ENCODE results near the gene CFAP74.

Gene CFAP74

DNA sequence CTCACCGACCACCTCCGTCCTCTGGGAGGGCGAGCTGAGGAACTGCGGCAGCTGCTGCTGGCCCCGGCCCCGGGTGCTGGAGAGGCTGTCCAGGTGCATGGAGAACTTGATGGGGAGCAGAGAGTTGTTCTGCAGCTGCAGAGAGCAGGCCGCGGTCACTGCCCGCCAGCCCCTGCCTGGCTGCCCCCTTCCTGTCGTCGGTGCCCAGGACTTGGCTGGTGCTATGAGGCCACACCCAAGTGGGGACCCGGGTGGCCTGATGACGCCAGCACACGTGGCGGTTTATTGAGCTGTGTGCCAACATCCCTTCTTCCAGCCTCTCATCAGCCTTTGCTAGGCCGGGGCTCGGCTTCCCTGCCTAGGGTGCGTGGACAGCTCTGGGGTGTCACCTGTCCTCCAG is 79.2 kb downstream of the CFAP74 start (continued):
- TF ChIP-seq ZNF518A (tag by site-specific recombination; conservative IDR thresholded peaks at IDR 0.05; ENCODE audit: low read depth), result no peak
- TF ChIP-seq FEZF1 (tag by site-specific recombination; IDR thresholded peaks at IDR 0.05), result no peak
- TF ChIP-seq ZNF701 (tag by site-specific recombination; IDR thresholded peaks at IDR 0.05), result no peak
- no peak for TF ChIP-seq ZNF521 (tag by site-specific recombination; IDR thresholded peaks at IDR 0.05)
- TF ChIP-seq ZBTB17 (tag by site-specific recombination; IDR thresholded peaks at IDR 0.05), result no peak
- no peak for TF ChIP-seq BCL11B (tag by site-specific recombination; IDR thresholded peaks at IDR 0.05; ENCODE audit: low read depth)
- no peak for TF ChIP-seq ZNF341 (tag by site-specific recombination; IDR thresholded peaks at IDR 0.05; ENCODE audit: low read depth)

DNA sequence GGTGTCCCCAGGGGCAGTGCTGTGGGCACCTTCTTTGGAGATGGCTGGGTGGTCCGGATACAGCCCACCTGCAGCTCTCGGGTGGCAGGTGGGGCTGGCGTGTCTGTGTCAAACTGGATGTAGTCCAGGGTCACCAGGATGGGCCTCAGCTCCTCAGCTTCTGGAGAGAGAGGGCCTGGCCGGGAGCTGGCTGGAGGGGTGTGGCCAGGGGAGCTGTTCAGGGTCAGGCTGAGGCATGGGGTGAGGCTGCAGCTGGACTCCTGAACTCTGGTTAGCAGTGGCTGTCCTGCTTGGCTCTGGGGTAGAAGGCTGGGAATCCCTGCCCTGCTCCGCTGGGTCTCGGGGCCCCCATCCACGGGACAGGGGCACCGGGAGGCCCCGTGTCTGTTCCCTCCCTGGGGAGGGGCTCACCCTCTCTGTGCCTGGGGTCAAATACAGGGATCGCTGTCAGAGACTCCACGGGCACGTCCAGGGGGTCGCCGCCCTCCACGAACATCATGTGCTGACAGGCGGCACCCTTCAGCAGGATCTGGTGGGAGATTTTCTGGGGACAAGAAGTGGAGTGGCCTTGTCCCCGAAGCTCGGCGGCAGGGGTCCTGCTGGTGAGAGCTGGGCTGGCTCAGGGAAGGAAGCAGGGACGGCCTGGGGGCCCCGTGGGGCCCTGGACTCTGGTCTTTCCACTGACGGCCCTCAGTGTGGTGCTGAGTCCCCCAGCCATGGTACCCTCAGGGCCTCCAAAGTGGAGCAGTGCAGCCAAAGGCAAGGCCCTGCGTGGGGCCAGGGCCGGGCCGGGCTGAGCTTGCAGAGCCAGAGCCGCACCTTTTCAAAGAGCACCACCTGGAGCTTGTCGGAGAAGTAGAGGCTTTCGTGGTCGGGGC is 80.4 kb downstream of the CFAP74 start:
- no peak overlapping the region for H3K4me3 ChIP-seq (ENCODE audit: low read depth, low read length)
- no peaks in the 10 kb centered on the region for H3K36me3 ChIP-seq (ENCODE audit: control insufficient read depth in 2 of 2, insufficient read depth in 1 of 2, low read length in 2 of 2)
- H3K27ac ChIP-seq (ENCODE audit: extremely low read depth, low read depth, low read length), result no peak overlapping the region
- no peaks in the 10 kb centered on the region for H3K9me3 ChIP-seq (ENCODE audit: control insufficient read depth, insufficient read depth, low read depth, low read length)
- H3K4me1 ChIP-seq (ENCODE audit: control insufficient read depth, insufficient read depth, low read length), result no peaks in the 10 kb centered on the region
- CTCF ChIA-PET, result interaction anchor here (0.6 to 1.0 kb wide), 2 partner anchors 36 to 353 kb away, joined by 3 read pairs; no protein-coding TSS in a partner anchor
- TF ChIP-seq, protein P1, sequence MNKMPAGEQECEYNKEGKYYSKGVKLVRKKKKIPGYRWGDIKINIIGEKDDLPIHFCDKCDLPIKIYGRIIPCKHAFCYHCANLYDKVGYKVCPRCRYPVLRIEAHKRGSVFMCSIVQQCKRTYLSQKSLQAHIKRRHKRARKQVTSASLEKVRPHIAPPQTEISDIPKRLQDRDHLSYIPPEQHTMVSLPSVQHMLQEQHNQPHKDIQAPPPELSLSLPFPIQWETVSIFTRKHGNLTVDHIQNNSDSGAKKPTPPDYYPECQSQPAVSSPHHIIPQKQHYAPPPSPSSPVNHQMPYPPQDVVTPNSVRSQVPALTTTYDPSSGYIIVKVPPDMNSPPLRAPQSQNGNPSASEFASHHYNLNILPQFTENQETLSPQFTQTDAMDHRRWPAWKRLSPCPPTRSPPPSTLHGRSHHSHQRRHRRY (tag by site-specific recombination; IDR thresholded peaks at IDR 0.05), result no peak
- TF ChIP-seq ZBTB48 (tag by site-specific recombination; IDR thresholded peaks at IDR 0.05), result no peak
- no peak for TF ChIP-seq ZBTB21 (tag by site-specific recombination; IDR thresholded peaks at IDR 0.05)
- TF ChIP-seq, protein P2, sequence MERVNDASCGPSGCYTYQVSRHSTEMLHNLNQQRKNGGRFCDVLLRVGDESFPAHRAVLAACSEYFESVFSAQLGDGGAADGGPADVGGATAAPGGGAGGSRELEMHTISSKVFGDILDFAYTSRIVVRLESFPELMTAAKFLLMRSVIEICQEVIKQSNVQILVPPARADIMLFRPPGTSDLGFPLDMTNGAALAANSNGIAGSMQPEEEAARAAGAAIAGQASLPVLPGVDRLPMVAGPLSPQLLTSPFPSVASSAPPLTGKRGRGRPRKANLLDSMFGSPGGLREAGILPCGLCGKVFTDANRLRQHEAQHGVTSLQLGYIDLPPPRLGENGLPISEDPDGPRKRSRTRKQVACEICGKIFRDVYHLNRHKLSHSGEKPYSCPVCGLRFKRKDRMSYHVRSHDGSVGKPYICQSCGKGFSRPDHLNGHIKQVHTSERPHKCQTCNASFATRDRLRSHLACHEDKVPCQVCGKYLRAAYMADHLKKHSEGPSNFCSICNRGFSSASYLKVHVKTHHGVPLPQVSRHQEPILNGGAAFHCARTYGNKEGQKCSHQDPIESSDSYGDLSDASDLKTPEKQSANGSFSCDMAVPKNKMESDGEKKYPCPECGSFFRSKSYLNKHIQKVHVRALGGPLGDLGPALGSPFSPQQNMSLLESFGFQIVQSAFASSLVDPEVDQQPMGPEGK (tag by site-specific recombination; IDR thresholded peaks at IDR 0.05), result no peak
- TF ChIP-seq ZNF558 (tag by site-specific recombination; IDR thresholded peaks at IDR 0.05), result no peak
- no peak for TF ChIP-seq ZNF10 (tag by site-specific recombination; IDR thresholded peaks at IDR 0.05)
- no peak for TF ChIP-seq ZNF785 (tag by site-specific recombination; IDR thresholded peaks at IDR 0.05)
- POLR2A ChIA-PET, result no interaction called here

GRCh38 chr1:1922702-1922955 is 81.0 kb downstream of the CFAP74 start:
- Histone ChIP-seq H3K4me1 (ENCODE audit: control insufficient read depth, insufficient read depth, low read length) (no peaks in the 10 kb centered on the region), H3K9me3 (ENCODE audit: control insufficient read depth, insufficient read depth, low read depth, low read length) (no peaks in the 10 kb centered on the region), H3K36me3 (ENCODE audit: control insufficient read depth in 2 of 2, insufficient read depth in 1 of 2, low read length in 2 of 2) (no peaks in the 10 kb centered on the region), H3K27ac (ENCODE audit: extremely low read depth, low read depth, low read length) (no peak overlapping the region), H3K4me3 (ENCODE audit: low read depth, low read length) (no peak overlapping the region)
- CTCF ChIA-PET, result interaction anchor here (1.0 kb wide), 1 partner anchor 37 kb away, joined by 3 read pairs; no protein-coding TSS in a partner anchor
- no peak for TF ChIP-seq ZSCAN30 (tag by site-specific recombination; IDR thresholded peaks at IDR 0.05)
- no peak for TF ChIP-seq ZNF776 (tag by site-specific recombination; IDR thresholded peaks at IDR 0.05; ENCODE audit: borderline replicate concordance)
- POLR2A ChIA-PET, result no interaction called here
